Dendritic cell treated with granulocyte-macrophage colony-stimulating factor and Interleukin-4, amounts not matched to agents 40 ng/mL and 50 ng/mL, for 4 days (primary cell): ENCODE results near the gene KIF6.

Experiments used
- H3K27ac Mint-ChIP-seq: one replicate; pipeline ENCODE4 v1.8.0; 2022; ENCODE audit warnings: mild to moderate bottlenecking, mixed read lengths
- H3K27me3 Mint-ChIP-seq: one replicate; pipeline ENCODE4 v1.8.0; 2022; ENCODE audit warnings: mild to moderate bottlenecking, mixed read lengths
- H3K36me3 Mint-ChIP-seq: one replicate; pipeline ENCODE4 v1.8.0; 2022; ENCODE audit warnings: low read depth, mixed read lengths
- H3K4me1 Mint-ChIP-seq: one replicate; pipeline ENCODE4 v1.8.0; 2022; ENCODE audit warnings: low read depth, mixed read lengths
- H3K4me3 Mint-ChIP-seq: one replicate; pipeline ENCODE4 v1.8.0; 2022; ENCODE audit warnings: mild to moderate bottlenecking, moderate library complexity, mixed read lengths
- H3K9me3 Mint-ChIP-seq: one replicate; pipeline ENCODE4 v1.8.0; 2022; ENCODE audit warnings: mixed read lengths
- intact Hi-C: fragments of 100-400 bp; cut with micrococcal nuclease; formaldehyde crosslinking; loops from one replicate; pipeline ENCODE4 v1.15.0; 2022

Gene KIF6

DNA sequence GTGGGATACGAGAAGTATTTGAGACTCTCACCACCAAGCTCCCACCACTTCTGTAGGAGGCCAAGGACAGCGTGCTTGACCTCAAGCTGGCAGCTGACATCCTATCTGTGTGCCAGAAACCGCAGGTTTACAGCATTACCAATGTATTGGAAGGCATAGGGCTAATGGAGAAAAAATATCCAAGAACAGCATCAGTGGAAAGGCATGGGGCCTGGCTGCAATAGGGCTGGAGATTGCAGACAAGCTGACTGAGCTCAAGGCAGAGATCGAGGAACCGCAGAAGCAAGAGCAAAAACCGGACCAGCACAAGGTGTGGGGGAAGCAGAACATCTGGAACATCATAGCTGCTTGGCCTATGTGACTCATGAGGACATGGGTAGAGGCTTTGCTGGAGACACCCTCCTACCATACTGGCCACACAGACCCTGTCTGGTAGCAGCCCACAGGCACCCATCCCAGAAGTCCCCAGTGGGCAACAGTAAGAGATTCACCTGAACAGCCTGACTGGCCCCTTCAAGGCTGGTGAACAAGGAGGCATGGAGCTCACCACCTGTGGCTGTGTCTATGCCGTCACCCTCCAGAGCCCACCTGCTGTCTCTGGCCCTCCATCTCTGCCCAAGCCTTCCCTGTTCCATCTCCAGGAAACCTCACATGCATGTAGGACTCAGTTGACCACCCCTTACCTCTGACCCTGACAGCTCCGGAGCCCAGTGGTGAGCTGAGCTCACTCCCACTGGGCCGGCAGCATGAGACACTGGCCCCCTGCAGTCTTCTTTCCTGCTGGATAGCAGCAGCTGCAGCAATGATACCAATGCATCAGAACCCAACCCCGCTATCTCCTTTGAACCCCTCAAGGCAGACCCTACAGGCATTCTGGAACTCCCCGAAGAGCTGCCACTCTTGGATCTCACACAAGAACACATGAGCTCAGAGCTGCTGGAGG, 171.1 kb downstream of the KIF6 start:
- peaks cover 3% of the 10 kb centered on the region for H3K27me3 Mint-ChIP-seq
- no peaks in the 10 kb centered on the region for H3K9me3 Mint-ChIP-seq
- no peaks in the 10 kb centered on the region for H3K4me1 Mint-ChIP-seq
- H3K36me3 Mint-ChIP-seq, result no peaks in the 10 kb centered on the region
- H3K4me3 Mint-ChIP-seq, result no peak overlapping the region
- no peak overlapping the region for H3K27ac Mint-ChIP-seq
- intact Hi-C loops, result no loop called here

DNA sequence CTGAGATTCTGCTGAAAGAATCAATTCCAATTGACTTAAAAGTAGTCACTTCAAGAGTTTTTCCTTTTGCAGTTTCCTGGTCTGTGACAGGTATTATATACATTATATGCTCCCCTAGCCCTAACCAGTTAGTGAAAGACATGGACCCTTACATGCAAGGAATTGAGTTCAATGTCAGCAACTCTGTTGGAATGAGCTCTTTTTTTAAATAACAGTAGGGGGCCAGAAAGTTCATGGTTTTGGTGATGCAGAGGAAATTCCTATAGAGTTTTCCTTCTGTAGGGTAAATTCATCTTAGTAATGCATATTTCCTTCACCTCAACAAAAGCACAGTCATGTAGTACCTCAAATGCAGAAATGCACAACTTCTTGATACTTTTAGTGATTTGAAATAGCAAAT, 172.2 kb downstream of the KIF6 start:
- Mint-ChIP-seq H3K4me1 (no peaks in the 10 kb centered on the region), H3K27ac (no peak overlapping the region), H3K36me3 (no peaks in the 10 kb centered on the region), H3K27me3 (peaks cover 3% of the 10 kb centered on the region), H3K4me3 (no peak overlapping the region), H3K9me3 (no peaks in the 10 kb centered on the region)
- intact Hi-C loops, result no loop called here

DNA sequence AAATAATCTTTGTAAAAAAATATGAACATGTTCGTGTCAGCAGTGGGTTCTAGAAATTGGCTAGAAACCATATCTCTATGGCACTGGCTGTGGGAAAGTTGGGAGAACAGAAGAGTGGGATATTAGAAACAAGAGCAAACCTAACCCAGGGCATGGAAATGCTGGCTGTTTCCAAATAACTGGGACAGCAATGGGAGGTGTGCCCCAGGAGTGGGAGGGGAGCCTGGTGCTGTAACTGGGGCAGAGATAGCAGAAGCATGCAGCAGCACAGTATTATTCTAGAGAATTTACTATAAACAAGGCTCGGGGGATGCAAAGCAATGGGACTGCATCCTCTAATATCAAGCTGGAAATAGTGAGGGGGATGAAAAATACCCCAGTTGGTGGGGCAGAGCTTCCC, 175.0 kb downstream of the KIF6 start:
- Mint-ChIP-seq H3K27me3 (peaks cover 3% of the 10 kb centered on the region), H3K9me3 (no peaks in the 10 kb centered on the region), H3K36me3 (no peaks in the 10 kb centered on the region), H3K27ac (no peak overlapping the region), H3K4me1 (no peaks in the 10 kb centered on the region), H3K4me3 (no peak overlapping the region)
- intact Hi-C loops, result no loop called here

DNA sequence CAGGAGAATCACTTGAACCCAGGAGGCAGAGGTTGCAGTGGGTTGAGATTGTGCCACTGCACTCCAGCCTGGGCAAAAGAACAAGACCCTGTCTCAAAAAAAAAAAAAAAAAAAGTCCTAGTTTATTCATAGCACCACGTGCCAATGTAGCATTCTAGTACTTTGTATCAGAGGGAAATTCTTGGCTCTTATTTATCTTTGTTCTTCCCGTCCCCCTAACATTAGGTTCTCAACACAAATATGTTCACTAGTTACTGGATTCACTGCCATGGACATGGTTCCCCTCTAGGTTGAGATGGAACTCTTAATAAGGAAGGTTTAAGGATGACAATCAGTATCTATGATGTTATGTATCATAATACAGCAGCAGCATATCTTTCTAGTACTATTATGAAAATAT, 178.5 kb downstream of the KIF6 start:
- Mint-ChIP-seq H3K36me3 (no peaks in the 10 kb centered on the region), H3K27ac (no peak overlapping the region), H3K4me1 (no peaks in the 10 kb centered on the region), H3K9me3 (no peaks in the 10 kb centered on the region), H3K27me3 (peaks cover 6% of the 10 kb centered on the region), H3K4me3 (no peak overlapping the region)
- intact Hi-C loops, result no loop called here

DNA sequence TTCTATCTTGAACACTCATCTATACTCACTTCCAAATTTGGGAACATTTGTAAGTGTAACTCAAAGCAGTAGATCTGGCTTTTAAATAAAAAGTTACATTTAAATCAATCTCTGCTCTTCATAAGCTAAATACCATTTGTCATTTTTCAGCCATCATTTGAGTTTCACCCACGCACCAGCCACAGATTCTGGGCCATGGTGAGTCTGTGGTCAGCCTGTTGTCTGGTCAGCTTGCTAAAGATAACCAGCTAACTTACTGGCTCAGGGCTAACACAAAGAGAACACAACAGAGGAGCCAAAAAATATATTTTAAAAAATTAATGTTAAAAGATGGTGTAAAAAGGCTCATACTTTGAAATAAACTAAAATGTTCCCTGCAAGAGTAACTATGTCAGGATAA, 181.3 kb downstream of the KIF6 start:
- no peak overlapping the region for H3K27ac Mint-ChIP-seq
- H3K27me3 Mint-ChIP-seq, result peaks cover 3% of the 10 kb centered on the region
- no peak overlapping the region for H3K4me3 Mint-ChIP-seq
- H3K9me3 Mint-ChIP-seq, result no peaks in the 10 kb centered on the region
- H3K36me3 Mint-ChIP-seq, result no peaks in the 10 kb centered on the region
- no peaks in the 10 kb centered on the region for H3K4me1 Mint-ChIP-seq
- intact Hi-C loops, result no loop called here

DNA sequence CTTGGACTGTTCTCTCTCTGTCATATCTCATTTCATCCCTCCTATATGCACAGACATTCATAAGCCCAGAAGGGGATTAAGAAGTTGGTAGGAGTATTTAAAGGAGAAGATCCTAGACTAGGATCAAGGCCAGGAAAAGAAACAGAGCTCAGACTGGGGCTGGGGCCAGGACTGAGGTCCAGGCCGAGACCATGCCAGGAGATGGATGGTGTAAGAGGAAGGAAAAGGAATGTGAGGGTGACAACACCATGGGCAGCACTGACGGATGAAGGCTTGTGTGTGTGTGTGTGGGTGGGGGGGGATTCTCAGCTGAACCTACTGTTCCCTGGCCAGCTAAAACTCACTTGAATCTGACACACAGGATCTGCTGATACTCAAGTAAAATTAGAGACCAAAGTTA, 182.1 kb downstream of the KIF6 start:
- no peak overlapping the region for H3K4me3 Mint-ChIP-seq
- no peaks in the 10 kb centered on the region for H3K9me3 Mint-ChIP-seq
- H3K36me3 Mint-ChIP-seq, result no peaks in the 10 kb centered on the region
- H3K4me1 Mint-ChIP-seq, result no peaks in the 10 kb centered on the region
- peaks cover 3% of the 10 kb centered on the region for H3K27me3 Mint-ChIP-seq
- no peak overlapping the region for H3K27ac Mint-ChIP-seq
- intact Hi-C loops, result no loop called here

DNA sequence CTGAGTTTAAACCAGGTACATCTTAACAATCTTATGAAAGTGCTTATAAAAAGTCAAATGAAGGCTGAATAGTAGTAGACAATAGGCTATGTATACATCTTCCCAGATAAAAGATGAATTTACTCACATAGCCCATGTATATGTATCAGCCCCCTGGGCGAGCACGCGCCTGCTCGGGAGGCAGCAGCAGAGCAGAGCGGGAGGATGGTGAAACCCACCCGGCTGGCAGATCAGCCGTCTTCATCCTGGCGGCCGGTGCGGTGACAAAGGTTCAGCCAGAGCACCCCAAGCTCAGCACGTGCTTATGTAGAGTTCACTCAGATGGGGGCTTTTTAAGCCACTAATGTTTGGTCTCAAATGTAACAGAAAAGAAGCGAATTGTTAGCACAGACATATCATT, 184.8 kb downstream of the KIF6 start:
- H3K36me3 Mint-ChIP-seq, result no peaks in the 10 kb centered on the region
- H3K27ac Mint-ChIP-seq, result no peak overlapping the region
- H3K27me3 Mint-ChIP-seq, result peaks cover 3% of the 10 kb centered on the region
- intact Hi-C loops, result no loop called here
- no peaks in the 10 kb centered on the region for H3K4me1 Mint-ChIP-seq
- H3K4me3 Mint-ChIP-seq, result no peak overlapping the region
- H3K9me3 Mint-ChIP-seq, result no peaks in the 10 kb centered on the region

DNA sequence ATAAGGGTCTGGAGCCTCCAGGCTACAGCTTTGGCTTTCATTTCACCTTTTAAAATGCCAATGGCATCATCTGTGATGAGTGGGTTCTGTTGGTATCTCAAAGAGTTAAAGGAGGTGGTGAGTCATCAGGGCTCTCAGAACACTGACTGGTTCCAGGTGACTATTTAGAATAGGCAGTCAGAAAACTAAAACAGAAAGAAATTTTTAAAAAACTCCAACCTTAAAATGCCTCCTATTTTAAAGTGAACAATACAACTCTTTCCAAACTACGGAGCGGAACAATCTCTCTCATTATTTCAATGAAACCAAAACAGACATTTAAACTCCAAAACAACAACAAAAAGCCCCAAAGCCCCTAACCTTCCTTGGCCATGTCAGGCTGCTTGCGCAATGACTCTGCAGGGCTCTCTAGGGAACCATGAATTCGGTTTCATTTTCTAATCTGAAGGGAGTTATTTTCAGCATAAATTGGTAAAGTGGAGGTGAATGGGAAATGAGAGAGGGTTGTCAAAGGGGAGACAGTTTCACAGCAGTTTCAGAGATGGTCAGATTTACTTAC, 194.9 kb downstream of the KIF6 start:
- Mint-ChIP-seq H3K4me1 (peaks cover 6% of the 10 kb centered on the region), H3K27ac (no peak overlapping the region), H3K27me3 (peaks cover 2% of the 10 kb centered on the region), H3K9me3 (peaks cover 18% of the 10 kb centered on the region), H3K36me3 (no peaks in the 10 kb centered on the region), H3K4me3 (no peak overlapping the region)
- intact Hi-C loops, result no loop called here

DNA sequence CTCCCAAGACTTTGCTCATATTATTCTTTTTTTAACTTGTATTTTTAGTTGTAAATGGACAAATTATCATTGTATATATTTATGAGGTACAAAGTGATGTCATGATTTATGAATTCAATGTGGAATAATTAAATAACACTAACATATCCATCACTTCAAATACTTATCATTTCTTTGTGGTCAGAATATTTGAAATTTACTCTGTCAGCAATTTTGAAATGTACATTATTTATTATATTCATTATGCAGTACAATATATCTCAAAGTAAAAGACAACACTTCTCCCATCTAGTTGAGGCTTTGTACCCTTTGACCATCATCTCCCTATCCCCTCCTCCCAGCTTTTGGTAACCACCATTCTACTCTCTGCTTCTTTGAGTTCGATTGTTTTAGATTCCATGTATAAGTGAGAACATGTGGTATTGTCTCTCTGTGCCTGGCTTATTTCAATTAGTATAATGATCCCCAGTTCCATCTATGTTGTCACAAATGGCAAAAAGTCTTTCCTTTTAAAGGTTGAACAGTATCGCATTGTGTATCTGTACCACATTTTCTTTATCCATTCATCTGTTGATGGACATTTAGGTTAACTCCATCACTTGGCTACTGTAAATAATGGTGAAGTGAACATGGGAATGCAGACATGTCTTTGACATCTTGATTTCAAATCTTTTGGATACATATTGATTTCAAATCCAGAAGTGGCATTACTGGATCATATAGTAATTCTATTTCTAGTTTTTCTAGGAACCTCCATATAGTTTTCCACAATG, 197.2 kb downstream of the KIF6 start:
- H3K36me3 Mint-ChIP-seq, result no peaks in the 10 kb centered on the region
- H3K9me3 Mint-ChIP-seq, result peaks cover 5% of the 10 kb centered on the region
- peaks cover 6% of the 10 kb centered on the region for H3K4me1 Mint-ChIP-seq
- H3K27me3 Mint-ChIP-seq, result peaks cover 2% of the 10 kb centered on the region
- no peak overlapping the region for H3K27ac Mint-ChIP-seq
- intact Hi-C loops, result no loop called here
- H3K4me3 Mint-ChIP-seq, result no peak overlapping the region

DNA sequence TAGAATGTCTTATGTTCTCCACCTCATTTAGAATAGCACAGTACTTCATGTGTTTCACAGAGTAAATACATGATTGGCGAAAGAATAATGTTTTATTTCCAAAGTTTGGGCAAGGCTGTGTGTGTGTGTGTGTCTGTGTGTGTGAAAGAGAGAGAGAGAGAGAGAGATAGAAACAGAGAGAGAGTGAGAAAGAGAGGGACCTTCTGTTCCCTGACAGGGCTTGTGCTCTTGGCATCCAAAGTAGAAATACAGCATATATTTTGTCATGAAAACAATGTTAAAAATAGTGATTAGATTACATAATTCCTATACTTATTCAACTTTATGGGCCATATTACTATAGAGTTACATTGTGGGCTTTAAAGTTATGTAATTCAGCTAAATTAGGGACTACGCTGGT, 201.2 kb downstream of the KIF6 start:
- no peaks in the 10 kb centered on the region for H3K4me1 Mint-ChIP-seq
- no peaks in the 10 kb centered on the region for H3K36me3 Mint-ChIP-seq
- H3K27me3 Mint-ChIP-seq, result peaks cover 2% of the 10 kb centered on the region
- H3K4me3 Mint-ChIP-seq, result no peak overlapping the region
- intact Hi-C loops, result no loop called here
- H3K27ac Mint-ChIP-seq, result no peak overlapping the region
- no peaks in the 10 kb centered on the region for H3K9me3 Mint-ChIP-seq

DNA sequence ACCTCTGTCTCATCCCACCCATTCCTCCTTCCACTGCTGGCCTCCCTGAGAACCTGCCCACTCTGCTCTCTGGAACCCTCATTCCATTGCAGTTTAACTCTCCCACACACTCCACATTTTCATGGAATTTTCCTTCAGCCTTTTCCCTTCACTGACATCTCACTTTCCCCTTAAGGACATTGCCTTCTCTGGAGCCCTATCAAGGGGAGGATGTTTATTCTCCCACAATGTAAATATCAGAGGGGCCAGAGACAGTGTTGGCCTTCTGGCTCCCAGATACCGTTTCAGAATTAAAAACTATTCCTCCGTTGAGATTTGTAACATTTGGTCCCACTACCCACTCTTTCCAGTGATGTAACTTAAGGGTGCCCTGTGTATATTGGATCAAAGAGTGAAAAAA, 203.2 kb downstream of the KIF6 start:
- Mint-ChIP-seq H3K36me3 (no peaks in the 10 kb centered on the region), H3K27me3 (no peaks in the 10 kb centered on the region), H3K27ac (no peak overlapping the region), H3K4me3 (no peak overlapping the region), H3K9me3 (no peaks in the 10 kb centered on the region), H3K4me1 (no peaks in the 10 kb centered on the region)
- intact Hi-C loops, result no loop called here

DNA sequence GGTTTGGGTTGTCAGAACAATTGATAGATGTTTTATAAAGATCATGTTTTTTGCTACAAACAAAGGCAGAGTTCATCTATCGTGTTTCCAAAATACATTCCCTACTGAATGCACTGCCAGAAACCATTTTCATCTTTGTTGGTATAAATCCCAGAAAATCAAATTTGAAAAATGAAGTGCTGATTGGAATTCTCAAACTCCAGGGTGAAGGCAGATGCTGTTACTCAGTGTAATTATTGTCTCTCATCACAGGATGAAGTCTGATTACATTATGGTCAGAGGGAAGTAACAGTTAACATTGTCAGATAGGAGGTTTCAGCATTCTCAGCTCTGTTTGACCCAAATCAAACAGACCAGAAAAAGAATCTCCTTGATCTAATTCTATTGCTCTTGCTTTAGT, 204.3 kb downstream of the KIF6 start:
- no peaks in the 10 kb centered on the region for H3K4me1 Mint-ChIP-seq
- intact Hi-C loops, result no loop called here
- no peaks in the 10 kb centered on the region for H3K27me3 Mint-ChIP-seq
- H3K4me3 Mint-ChIP-seq, result no peak overlapping the region
- H3K36me3 Mint-ChIP-seq, result no peaks in the 10 kb centered on the region
- H3K9me3 Mint-ChIP-seq, result no peaks in the 10 kb centered on the region
- H3K27ac Mint-ChIP-seq, result no peak overlapping the region

DNA sequence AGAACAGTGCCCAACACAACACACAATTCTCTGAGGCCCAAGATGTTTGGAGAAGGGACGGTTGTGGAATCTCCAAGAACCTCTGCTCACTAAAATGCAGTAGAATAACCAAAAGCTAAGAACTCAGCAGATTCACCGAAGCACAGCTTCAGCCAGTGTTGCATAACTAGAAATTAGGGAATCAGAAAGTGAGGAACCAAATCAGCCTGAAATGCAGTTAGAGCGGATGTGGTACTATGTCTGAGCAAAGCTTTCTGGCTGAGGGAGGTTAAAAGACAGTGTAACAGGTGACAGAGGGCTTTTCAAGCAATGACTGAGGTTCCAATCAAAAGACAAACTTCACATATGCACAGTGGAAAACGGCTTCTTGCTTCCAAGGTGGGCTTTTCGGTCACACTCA, 204.8 kb downstream of the KIF6 start:
- Mint-ChIP-seq H3K27me3 (no peaks in the 10 kb centered on the region), H3K36me3 (no peaks in the 10 kb centered on the region), H3K27ac (no peak overlapping the region), H3K4me3 (no peak overlapping the region), H3K4me1 (no peaks in the 10 kb centered on the region), H3K9me3 (no peaks in the 10 kb centered on the region)
- intact Hi-C loops, result no loop called here

DNA sequence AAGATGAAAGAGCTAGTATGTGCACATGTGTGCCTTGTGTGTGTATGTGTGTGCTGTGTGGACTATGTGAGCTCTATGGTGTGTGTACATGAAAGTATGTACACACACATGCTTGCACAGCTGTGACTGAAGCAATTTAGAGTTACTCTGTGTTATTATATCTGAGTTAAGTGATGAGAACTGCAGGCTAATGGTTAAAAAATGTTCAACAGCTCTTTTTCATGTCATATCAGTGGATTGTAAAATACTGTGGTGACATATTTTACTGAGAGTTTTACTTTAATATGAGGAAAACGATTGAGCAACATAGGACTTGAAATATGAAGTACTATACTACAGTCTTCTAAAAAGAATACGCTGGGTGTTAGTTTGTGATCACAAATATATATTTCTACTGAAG, 207.0 kb downstream of the KIF6 start:
- H3K4me1 Mint-ChIP-seq, result no peaks in the 10 kb centered on the region
- no peak overlapping the region for H3K27ac Mint-ChIP-seq
- intact Hi-C loops, result no loop called here
- peaks cover 1% of the 10 kb centered on the region for H3K27me3 Mint-ChIP-seq
- no peaks in the 10 kb centered on the region for H3K9me3 Mint-ChIP-seq
- H3K4me3 Mint-ChIP-seq, result no peak overlapping the region
- H3K36me3 Mint-ChIP-seq, result no peaks in the 10 kb centered on the region
